NCI-H1105 treated with DMSO at 0.1 percent for 48 hours (cell line): ENCODE measurements around the gene CASK.
"Not testable (repeated sequence)": the region's sequence is repeated elsewhere in the genome, so short reads cannot be mapped to it uniquely, and the experiment has no call there.

Experiments
- DNase-seq: peaks from one replicate; lab custom pipeline; 2025; lab: John Stamatoyannopoulos, UW

CASK gene

GRCh38 chrX:41688156-41688555 is 235.2 kb downstream of the CASK start:
- no peak for DNase-seq

DNA sequence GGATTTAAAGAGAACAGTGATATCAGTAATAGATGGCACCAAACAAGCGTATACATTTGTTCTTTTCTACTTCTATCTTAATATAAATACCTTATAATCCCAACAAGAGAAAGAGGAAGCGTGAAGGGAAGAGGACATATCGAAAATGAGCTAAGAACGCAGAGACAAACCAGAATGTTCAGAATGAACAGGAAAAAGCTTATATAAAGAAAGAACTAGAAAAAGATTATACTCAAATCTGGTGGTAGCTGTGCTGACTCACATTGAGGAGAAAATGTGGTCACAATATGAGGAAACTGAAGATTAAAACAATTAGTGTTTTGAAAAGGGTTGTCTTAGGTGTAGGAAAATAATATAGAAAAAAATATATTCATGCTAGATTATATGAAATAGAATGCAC is 236.6 kb downstream of the CASK start:
- DNase-seq: no peak

GRCh38 chrX:41684940-41685339 is 238.4 kb downstream of the CASK start:
- no peak for DNase-seq

GRCh38 chrX:41684138-41684537 is 239.2 kb downstream of the CASK start:
- DNase-seq: no peak

DNA sequence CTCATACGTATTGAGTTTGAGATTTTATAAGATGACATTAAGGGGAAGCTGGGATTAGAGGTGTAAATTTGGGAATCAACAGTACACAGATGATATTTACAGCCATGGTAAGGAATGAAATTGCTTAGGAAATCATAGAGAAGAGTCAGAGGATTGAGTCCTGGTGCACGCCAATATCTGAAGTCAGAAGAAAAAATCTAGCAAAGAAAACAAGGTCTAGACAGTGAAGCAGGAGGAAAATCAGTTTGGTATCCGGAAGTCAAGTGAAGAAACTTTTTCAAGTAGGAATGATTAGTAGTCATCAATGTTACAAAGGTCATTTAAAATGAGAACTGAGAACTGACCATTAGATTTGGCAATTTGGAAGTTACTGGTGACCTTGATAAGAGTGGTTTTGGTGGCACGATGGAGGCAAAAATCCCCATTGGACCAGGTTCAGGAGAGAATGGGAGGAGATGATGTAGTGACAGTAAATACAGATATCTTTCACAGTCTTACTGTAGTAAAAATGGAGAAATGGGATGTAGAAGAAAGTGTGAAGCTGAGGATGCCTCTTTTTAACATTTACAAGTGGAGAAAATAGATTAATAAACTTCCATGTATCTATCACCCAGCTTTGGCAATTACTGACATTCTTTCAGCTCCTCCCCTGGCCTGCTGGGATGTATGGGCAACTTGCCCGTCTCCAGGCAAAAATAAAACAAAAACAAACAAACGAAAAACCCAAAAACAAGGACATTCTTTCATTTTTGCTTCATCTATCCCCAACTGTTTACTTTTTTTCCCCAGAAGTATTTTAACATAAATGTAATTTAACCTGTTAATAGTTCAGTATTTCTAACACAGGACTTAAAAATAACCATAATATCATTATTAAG is 245.9 kb downstream of the CASK start:
- no peak for DNase-seq

- DNase-seq: not testable (repeated sequence)
Measured at GRCh38 chrX:41676361-41676760, 247.0 kb downstream of the CASK start.

DNA sequence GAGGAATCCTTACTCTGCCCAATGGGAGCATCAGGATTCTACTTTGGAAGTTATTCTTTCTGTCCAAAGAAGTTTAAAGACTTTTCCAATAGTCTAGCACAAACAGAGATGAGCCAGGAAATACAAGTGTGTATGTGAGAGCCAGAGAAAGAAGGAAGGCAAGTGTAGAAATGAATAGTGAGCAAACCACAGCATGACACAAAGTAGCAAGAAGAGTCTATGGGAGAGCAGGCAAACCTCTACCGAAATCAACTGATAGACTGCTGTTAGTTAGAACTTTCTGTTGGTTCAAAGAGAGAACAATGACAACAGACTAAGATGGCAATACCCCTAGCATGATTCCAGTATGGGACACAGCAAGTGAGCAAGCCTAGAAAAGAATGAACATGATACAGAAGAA is 250.7 kb downstream of the CASK start:
- no peak for DNase-seq

DNA sequence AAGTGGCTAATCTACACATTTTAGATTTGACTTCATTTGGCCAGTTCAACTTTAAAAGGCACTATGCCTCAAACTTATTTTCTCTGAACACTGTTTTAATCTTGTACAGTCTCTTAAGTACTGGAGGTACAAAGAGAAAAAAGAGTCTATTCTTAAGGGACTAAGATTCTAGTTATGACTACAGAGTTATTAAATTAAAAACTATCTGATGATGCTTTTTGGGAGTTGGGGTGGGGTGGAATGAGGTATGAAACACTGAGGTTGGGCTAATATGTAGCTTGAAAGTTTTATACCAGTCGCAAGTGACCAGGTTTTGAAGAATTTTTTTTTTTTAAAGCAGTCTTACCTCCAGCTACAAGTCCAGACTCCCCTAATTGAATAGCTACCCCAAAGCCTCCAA is 252.3 kb downstream of the CASK start:
- DNase-seq: no peak

- DNase-seq: no peak
Measured at GRCh38 chrX:41670112-41670511, 253.2 kb downstream of the CASK start.

DNA sequence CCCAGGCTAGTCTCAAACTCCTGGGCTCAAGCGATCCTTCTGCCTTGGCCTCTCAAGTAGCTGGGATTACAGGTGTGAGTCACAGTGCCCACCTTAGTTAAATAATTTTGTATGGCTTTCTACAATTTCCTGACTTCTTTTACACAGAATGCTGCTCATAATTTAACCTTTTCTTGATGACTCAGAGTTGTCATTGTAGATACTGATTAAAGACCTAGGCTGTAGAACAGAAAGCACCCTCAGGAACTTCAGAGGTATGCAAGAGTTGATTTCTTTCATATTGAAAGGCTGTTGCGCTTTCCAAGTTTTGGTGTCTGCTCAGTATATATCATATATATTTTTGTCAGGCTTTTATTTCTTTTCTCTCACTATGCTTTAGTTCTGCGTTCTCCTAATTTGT is 255.7 kb downstream of the CASK start:
- DNase-seq: no peak

DNA sequence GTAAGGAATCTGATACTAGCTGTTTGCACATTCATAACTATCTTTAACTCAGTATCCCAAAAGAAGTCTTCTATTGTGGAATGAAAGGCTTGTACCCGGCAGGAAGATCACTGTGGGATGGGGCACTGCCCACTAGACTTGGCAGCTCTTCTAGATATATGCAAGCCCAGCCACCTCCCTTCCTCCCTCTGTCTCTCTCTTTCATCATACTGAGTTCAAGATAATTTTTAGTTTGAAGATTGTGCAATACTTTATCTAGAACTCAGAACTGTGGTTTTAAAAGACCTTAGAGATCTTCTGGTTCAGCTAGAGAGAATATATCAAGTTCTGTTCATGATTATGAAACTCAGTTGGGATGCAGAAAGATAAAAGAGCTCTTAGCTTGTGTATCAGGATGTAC is 257.1 kb downstream of the CASK start:
- DNase-seq: no peak

DNA sequence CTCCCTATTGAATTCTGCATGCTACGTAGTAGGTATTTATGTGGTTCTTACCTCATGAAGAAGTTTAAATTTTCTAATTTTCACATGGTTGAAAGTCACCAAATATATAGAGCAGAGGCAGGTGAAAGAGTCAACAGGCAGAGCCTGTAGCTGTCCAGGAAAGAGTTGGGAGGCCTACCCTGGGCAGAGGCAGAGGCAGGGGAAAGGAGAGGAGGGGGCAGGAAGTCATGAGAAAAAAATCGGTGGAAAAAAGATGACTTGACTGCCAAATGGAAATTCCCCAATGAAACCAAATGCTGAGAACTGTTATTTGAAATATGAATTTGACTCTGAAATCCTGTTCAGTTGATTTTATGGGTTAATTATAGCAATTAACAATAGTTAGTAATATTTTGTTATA is 257.7 kb downstream of the CASK start:
- no peak for DNase-seq

DNA sequence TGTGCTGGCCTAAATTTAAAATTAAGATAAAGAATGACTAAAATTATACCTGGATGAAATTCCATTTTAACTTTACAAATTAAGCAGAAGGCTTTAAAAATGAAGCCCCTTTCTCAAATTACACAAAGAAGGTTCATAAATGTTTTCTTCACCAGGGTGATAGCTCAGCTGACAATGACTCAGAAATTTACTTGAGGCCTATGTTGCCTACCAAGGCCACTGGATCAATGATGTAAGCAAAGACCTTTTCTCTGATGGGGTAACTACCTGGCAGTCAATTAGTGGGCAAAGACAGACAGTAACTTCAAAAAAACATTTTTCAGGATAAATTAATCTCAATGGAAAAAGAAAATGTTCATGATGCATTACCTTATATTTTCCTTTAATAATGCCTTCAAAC is 258.4 kb downstream of the CASK start:
- no peak for DNase-seq

DNA sequence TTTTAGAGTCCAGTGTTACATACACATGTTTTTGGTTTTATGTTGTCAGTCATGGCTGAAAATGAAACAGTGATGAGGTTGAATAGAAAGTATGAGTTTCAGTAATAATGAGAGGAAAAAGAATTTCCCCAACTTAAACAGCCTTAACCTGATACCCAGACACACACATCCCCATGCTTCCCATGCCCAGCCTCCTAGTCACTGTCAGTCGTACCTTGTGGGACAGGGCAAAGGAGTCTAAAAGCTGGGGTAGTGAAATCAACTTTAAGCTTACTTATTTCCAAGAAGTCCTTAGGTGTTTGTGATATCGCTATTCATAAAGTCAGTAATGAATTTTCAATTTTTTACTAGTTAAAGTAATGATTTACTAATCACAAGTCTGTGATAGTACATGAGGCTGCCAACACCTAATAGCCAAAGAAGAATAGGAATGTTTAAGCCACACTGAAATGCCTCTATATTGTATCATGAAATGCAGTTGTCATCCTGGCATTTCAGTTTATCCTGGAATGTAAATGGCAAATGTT is 258.9 kb downstream of the CASK start:
- DNase-seq: no peak

DNA sequence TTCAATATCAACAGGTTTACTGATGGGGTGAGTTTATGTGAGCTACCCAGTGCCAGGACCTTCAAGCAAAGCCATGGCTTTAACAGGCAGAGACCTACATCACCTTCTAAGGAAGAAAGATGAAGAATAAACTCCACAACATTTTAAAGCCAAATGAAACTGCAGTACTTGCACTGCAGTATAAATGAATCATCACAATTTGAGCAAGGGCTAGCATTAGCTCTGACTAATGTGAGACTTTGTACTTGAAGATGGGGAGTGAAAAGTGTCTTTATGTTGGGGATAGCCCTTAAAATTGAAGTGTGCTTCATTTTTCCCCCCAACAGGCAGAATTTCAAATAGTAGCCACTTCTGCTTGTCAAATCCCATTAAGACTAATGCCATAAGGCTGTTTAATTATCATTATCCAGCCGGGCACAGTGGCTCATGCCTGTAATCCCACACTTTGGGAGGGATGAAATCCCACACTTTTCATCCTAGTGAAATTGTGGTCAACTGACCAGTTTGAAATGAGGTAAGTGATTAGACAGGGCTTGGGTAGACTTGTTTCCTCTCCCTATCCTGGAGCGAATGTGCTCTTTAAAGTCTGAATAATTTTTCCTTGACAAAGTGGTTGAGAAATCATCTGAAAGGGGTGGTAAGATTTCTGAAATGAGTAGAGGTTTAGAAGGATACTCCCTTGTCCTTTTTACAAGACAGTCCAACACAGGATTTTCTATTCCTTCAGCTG is 261.8 kb downstream of the CASK start:
- no peak for DNase-seq

DNA sequence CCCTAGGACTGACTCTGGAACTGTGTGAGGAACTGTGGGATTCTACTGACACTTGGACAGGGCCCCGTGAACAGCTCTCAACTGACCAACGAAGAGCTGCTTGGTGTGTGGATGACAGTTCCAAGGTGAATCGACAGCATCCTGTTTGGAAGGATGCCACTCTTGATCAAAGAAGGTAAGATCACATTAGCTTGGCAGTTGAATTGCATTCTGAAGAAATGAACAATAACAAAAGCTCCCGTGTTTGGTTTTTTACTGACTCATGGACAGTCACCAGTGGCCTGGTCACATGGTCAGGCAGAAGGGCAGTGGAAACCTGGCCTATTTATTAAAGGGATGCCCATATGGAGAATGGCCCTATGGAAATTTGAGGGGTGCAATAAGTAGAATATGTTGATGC is 267.7 kb downstream of the CASK start:
- DNase-seq: no peak

DNA sequence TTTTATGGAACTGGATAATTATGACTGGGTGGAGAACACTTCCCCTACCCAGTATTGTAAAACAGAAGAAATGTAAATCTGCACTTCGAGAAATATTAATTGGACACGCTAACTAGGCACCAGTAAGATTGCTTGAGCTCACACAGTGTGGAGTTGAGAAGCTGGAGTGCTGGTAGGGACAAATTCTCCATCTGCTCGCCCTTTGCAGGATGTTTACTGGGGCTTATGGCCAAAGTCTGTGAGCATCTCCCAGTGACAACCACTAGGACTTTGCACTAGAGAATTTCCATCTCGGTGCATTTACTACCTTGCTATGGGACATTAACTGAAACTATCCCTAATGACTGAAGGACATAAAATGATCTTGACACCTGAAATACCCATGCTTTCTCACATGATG is 268.3 kb downstream of the CASK start:
- DNase-seq: no peak

- no peak for DNase-seq
Measured at GRCh38 chrX:41653125-41653524, 270.2 kb downstream of the CASK start.

- not testable (repeated sequence) for DNase-seq
Measured at GRCh38 chrX:41646201-41646600, 277.2 kb downstream of the CASK start.

DNA sequence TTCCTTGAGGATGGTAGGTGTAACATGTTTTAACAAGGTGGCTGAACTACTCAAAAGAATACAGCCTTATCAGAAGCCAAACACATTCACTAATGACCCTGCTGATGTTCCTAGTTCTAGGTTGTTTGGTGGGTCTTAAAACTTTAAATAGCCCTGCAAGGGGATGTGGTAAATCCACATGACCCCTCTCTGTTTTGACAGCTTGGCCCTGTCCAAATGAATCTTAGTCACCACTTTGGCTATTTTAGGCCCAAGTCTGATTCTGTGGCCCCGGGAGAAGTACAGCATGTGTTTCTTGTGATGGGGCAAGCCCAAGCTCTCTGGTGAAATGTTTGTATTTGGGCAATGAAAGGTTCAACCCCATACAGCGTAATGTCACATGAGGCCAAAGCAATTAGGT is 289.1 kb downstream of the CASK start:
- DNase-seq: no peak

DNA sequence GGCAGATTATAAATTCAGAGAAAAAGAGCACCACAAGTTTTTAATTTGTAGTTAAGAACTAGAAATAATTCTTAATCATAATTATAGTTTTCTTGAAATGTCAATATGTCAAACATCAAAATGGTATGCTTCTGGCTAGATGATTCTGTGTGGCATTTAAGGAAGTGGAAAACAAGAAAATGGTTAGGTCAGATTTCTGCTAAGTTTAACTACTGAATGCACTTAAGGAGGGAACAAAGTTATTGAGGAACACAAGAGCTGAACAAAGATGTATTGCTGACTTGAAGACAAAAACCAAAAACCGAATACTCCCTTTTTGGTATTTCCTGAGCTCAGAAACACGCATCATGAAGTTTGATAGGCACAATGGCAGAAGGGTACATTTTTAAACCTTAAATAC is 293.3 kb downstream of the CASK start:
- no peak for DNase-seq

DNA sequence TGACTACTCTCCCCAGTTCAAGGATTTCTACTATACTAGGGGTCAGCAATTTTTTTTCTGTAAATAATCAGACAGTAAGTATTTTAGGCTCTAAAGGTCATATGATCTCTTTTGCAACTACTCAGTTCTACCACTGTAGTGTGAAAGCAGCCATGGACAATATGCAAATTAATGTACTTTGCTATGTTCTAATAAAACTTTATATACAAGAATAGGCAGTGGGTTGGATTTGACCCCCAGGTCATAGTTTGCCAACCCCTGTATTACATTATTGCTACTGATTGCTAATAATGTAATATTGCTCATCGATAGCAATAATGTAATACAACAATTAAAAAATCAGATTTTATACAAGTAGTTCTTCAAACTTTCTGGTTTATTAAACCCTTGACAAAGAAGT is 293.8 kb downstream of the CASK start:
- no peak for DNase-seq

DNA sequence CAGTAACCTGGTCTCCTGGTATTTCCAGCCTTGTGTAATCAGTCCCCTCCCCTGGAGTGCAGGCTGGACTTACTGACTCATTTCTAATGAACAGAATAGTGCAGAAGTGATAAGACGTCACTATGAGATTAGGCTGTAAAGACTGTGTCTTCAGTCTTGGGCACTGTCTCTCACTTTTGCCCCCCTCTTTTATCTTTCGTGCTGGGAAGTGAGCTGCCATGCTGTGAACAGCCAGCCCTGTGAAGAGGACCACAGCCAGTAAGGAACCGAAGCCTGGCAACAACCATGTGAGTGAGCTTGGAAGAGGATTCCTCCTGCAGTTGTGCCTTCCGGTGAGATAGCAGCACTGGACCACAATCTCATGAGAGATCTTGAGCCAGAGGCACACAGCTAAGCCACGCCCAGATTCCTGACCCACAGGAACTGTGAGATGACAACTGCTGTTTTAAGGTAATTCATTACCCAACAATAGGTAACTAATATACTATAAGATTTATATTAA is 302.1 kb downstream of the CASK start:
- DNase-seq: no peak
